AG04449 (cell line): ENCODE data around the gene SDF4.
"Not testable (repeated sequence)": the region's sequence is repeated elsewhere in the genome, so short reads cannot be mapped to it uniquely, and the experiment has no call there.

Source experiments
- CTCF ChIA-PET: fragments of 350-600 bp; formaldehyde crosslinking; extraction: SDS; loops from one replicate; lab custom pipeline; 2021; ENCODE audit warnings: antibody characterized with exemption; lab: Yijun Ruan, JAX
- POLR2A ChIA-PET: fragments of 400-600, 350-600 bp; formaldehyde crosslinking; extraction: SDS; loops from one replicate; lab custom pipeline; 2020; ENCODE audit warnings: antibody characterized with exemption, inconsistent platforms; lab: Yijun Ruan, JAX
- DNase-seq: peaks from one replicate; pipeline ENCODE4 v3.0.0-alpha.2; 2010; ENCODE audit warnings: low read depth, low spot score
- H3K4me3 ChIP-seq: 2 replicates; pipeline ENCODE4 v1.5.1; 2011; ENCODE audit warnings: low read depth, mild to moderate bottlenecking, control low read depth, low read length
- TF ChIP-seq, protein P1 (sequence below): IDR thresholded peaks from one replicate; pipeline ENCODE4 v1.5.1; 2011; ENCODE audit warnings: mild to moderate bottlenecking, moderate library complexity, low read length, control low read depth, inconsistent platforms; ENCODE audit not compliant: insufficient read depth; ENCODE audit errors: missing control alignments

Gene SDF4

DNA sequence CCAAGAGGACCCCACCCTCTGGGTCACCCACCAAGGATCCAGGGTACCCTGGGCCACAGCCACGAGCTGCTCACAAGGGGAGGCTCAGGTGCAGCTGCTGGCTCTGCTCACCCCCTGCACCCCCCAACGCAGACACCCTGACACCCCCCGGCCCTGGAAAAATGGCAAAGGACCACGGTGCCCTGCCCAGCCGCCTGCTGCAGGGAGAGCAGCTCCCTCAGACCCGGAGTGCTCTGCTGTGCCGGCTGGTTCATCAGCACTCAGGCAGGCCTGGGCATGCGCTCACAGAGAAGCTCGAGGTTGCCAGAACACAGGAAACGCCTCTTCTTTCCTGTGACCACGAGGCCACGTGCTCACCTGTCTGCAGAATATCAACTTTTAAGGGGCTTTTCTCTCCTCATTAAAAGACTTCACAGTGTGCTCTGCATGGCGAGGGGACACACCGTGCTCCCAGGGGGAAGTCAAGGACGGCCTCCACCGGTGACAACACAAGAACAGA lies 19.0 kb upstream of the SDF4 start:
- ChIA-PET POLR2A (no interaction called here), CTCF (interaction anchor here (0.7 to 4.1 kb wide), 9 partner anchors 9 to 270 kb away, joined by 3 to 37 read pairs (median 4); partner anchors contain the start of gene C1orf159)
- DNase-seq, result no peak
- H3K4me3 ChIP-seq, result no peak overlapping the region
- TF ChIP-seq, protein P1, sequence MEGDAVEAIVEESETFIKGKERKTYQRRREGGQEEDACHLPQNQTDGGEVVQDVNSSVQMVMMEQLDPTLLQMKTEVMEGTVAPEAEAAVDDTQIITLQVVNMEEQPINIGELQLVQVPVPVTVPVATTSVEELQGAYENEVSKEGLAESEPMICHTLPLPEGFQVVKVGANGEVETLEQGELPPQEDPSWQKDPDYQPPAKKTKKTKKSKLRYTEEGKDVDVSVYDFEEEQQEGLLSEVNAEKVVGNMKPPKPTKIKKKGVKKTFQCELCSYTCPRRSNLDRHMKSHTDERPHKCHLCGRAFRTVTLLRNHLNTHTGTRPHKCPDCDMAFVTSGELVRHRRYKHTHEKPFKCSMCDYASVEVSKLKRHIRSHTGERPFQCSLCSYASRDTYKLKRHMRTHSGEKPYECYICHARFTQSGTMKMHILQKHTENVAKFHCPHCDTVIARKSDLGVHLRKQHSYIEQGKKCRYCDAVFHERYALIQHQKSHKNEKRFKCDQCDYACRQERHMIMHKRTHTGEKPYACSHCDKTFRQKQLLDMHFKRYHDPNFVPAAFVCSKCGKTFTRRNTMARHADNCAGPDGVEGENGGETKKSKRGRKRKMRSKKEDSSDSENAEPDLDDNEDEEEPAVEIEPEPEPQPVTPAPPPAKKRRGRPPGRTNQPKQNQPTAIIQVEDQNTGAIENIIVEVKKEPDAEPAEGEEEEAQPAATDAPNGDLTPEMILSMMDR, result no peak

DNA sequence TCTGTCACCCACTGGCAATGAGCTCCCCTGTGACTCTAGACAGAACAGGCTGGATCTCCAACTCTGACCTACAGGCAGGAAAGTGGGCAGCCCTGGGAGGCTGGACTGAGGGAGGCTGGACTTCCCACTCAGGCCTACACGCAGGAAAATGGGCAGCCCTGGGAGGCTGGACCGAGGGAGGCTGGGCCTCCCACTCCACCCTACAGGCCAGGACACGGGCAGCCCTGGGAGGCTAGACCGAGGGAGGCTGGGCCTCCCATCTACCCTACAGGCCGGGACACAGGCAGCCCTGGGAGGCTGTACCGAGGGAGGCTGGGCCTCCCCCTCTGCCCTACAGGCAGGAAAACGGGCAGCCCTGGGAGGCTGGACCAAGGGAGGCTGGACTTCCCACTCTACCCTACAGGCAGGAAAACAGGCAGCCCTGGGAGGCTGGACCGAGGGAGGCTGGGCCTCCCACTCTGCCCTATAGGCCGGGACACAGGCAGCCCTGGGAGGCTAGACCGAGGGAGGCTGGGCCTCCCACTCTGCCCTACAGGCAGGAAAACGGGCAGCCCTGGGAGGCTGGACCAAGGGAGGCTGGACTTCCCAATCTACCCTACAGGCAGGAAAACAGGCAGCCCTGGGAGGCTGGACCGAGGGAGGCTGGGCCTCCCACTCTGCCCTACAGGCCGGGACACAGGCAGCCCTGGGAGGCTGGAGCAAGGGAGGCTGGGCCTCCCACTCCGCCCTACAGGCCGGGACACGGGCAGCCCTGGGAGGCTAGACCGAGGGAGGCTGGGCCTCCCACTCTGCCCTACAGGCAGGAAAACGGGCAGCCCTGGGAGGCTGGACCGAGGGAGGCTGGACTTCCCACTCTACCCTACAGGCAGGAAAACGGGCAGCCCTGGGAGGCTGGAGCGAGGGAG lies 16.5 kb upstream of the SDF4 start:
- POLR2A ChIA-PET, H3K4me3 ChIP-seq, DNase-seq, CTCF ChIA-PET: not testable (repeated sequence)

DNA sequence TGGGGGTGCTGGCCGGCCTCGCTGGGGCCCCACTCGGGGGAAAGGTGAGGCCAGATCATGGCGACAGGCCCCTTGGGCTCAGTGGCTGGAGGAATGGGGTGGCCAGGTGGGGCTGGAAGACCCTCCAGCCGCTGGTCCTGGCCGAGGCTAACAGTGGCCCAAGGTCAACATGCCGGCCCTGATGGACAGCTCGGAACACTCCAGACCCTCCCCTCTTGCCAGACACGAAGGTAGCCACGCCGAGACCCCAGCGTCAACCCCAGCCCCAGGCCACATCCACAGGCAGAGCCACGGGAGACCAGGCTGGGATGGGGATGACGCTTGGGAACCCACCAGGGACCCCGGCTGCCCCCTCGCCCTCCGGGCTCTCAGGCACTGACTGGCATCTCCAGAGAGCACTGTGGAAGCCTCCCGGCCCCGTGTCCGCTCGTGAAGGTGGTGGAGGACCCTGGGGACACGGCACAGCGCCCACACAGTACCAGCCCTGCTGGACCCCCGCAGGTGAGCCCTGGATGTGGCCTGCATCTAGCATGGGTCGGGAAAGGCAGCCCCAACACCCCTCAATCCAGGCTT lies 15.6 kb upstream of the SDF4 start:
- H3K4me3 ChIP-seq, result no peak overlapping the region
- DNase-seq, result no peak
- POLR2A ChIA-PET, result no interaction called here

DNA sequence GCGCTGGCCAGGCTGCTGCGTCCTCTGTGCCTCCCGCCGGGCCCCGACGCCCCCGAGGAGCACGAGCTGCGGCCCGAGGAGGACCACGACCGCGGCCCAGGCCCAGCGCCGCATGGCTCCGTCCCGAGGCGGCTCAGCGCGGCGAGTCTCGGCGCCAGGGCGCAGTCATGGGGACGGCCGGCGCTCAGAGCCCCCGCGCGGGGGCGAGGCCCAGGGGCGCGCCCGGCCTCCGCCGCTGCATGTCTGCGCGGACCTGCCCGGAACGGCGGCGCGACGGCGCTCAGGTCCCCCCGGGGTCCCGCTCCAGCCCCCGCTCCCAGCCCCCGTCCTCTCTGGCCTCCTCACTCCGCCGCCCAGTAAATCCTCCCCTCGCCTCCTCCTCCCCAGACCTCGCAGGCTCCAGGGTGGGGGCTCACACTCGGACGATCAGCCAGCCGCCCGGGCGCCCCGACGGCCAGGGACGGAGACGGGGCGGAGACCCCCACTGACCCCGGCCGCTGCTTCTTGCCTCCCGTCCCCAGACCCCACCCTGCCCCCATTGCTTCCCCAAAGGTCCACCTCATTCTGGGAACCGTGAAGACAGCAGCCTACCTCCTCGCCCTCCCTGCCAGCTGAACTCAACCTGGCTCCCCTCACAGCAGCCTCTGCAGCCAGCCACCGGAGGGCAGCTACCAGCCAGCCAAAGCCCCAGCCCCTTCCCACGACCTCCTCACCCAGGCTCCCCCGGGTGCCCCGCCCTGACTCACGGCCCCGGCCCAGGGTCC lies 15.0 kb upstream of the SDF4 start, which contains the start of gene C1QTNF12:
Gene C1QTNF12 (minus strand): TSS at position 146 of the 764 bp plus-strand sequence. CDS start 32 bp downstream, at position 114.
- TF ChIP-seq, protein P1, result no peak
- ChIA-PET POLR2A (interaction anchor here (0.7 kb wide), 1 partner anchor 18 kb away, joined by 4 read pairs; no protein-coding TSS in a partner anchor), CTCF (no interaction called here)
- no peak within 1 kb of the TSS for H3K4me3 ChIP-seq
- DNase-seq, result no peak

More for the DNA sequence above, 15.6 kb upstream of the SDF4 start:
- CTCF ChIA-PET, result no interaction called here
- TF ChIP-seq, protein P1, result no peak

DNA sequence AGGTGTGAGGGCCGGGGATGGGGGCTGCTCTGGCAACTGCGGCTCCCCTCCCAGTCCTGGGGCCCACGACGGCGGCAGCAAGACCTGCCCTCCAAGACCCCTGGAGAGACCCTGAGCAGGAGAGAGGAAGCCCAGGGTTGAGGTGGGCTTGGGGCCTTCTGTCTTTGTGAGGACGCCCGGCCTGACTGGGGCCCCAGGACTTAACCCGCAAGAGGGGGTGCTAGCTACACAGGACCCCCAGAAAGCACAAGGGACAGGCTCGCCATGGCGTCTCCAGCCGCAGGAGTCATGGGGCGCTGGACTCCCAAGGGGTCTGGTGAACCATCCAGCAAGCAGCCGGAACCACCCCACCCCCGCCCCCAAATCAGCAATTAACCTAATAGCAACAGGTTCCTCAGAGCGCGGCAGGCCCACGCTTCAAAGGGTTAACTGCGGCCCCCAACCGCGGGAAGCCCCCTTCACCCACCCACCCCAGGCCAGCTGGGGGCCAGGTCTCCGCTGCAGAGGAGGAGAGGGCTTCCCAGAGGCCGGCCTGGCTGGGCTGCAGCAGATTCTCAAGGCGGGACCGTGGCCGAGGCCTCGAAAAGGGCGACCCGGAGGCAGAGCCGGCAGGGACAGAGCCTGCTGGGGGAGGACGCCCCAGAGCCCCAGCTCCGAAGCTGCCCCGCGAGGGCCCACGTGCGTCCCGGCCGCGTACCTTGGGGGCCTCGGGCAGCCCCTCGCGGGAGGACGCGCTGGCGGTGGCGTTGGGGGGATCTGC lies 14.2 kb upstream of the SDF4 start:
- TF ChIP-seq, protein P1, result no peak
- no peak for DNase-seq
- CTCF ChIA-PET, result no interaction called here
- POLR2A ChIA-PET, result interaction anchor here (0.7 kb wide), 1 partner anchor 19 kb away, joined by 4 read pairs; no protein-coding TSS in a partner anchor
- H3K4me3 ChIP-seq, result no peak overlapping the region
